ENCODE data around the gene GRIN2A. TPM values are rescaled to one million over a fixed set of nuclear protein-coding genes. Genes with fewer than 3 reads are reported as not detected.

The GRIN2A gene
- total and polyA plus RNA-seq, 2 of the 8 experiments (the other 6 are each of a cell fraction or from before 2014, with no cell fraction given), result 0.18 to 1.8 TPM

- Histone ChIP-seq H2AFZ (ENCODE audit: low read length) (no peak overlapping the region), H3K4me2 (ENCODE audit: insufficient read depth in 1 of 2, low read depth in 2 of 2, low read length in 2 of 2) (no peak overlapping the region), H3K79me2 (ENCODE audit: control insufficient read depth in 1 of 2, insufficient read depth in 2 of 2, low read length in 2 of 2) (no peaks in the 10 kb centered on the region), H3K9ac (replicated peaks in 1 of 4; ENCODE audit: extremely low read depth in 1 of 4, low read depth in 3 of 4, low read length in 3 of 4) (no peak overlapping the region), H2BK5ac (ENCODE audit: low read depth, low read length) (no peak overlapping the region), H3K9me3 (ENCODE audit: insufficient read depth in 2 of 2, low read depth in 1 of 2, low read length in 1 of 2) (no peaks in the 10 kb centered on the region), H3K4ac (replicated peaks; ENCODE audit: insufficient read length, low read depth, low read length) (no peak overlapping the region), H2BK12ac (ENCODE audit: low read depth, low read length) (no peak overlapping the region), H3K4me3 (ENCODE audit: extremely low read depth in 1 of 4, insufficient read depth in 2 of 4, low read depth in 3 of 4, low read length in 4 of 4) (no peak overlapping the region), H2BK20ac (ENCODE audit: low read length) (no peak overlapping the region), H3K4me1 (replicated peaks in 1 of 4; ENCODE audit: control insufficient read depth in 3 of 4, insufficient read depth in 4 of 4, low read length in 3 of 4) (no peaks in the 10 kb centered on the region; a peak in 2 of 7 replicates), H4K20me1 (replicated peaks in 1 of 2; ENCODE audit: control insufficient read depth in 1 of 2, insufficient read depth in 2 of 2, low read length in 2 of 2) (no peaks in the 10 kb centered on the region), H3K79me1 (ENCODE audit: low read depth, low read length) (no peaks in the 10 kb centered on the region), H3K27ac (ENCODE audit: low read depth, low read length) (no peak overlapping the region), H3K27me3 (replicated peaks in 1 of 4; ENCODE audit: control insufficient read depth in 3 of 4, extremely low read depth in 1 of 4, insufficient read depth in 3 of 4, low read length in 3 of 4) (no peaks in the 10 kb centered on the region), H2AK5ac (ENCODE audit: low read depth, low read length) (no peak overlapping the region), H3K23me2 (ENCODE audit: low read depth, low read length) (no peaks in the 10 kb centered on the region), H3K36me3 (ENCODE audit: control insufficient read depth in 2 of 4, insufficient read depth in 4 of 4, low read length in 3 of 4) (no peaks in the 10 kb centered on the region), H3K23ac (ENCODE audit: insufficient read length) (no peak overlapping the region), H2BK15ac (ENCODE audit: low read length) (no peak overlapping the region), H4K8ac (ENCODE audit: extremely low read depth, insufficient read depth, low read length) (no peak overlapping the region), H3K18ac (ENCODE audit: extremely low read depth, low read length) (no peak overlapping the region), H2BK120ac (replicated peaks; ENCODE audit: low read depth, low read length) (no peak overlapping the region), H4K5ac (ENCODE audit: insufficient read length, low read depth, low read length) (no peak overlapping the region), H3K14ac (ENCODE audit: insufficient read length) (no peak overlapping the region), H4K91ac (replicated peaks; ENCODE audit: insufficient read length, low read length) (no peak overlapping the region), H3K56ac (replicated peaks; ENCODE audit: insufficient read length, low read depth, low read length) (no peak overlapping the region)
- 74% methylated on average over 3 of the region's 3 CpGs; no CpG with 5 or more reads in 1 of the 2 experiments for WGBS, 2 experiments (ENCODE audit: extremely low coverage in 1 of 2, insufficient coverage in 1 of 2, insufficient read length in 1 of 2, insufficient replicate concordance in 2 of 2, low coverage in 1 of 2, low lambda C conversion rate in 2 of 2, missing lambda C conversion rate in 1 of 2)
- FAIRE-seq, result no peak
- CTCF ChIA-PET (ENCODE audit: partially characterized antibody), result interaction anchor here (0.5 kb wide), 1 partner anchor 580 kb away, joined by 3 read pairs; no protein-coding TSS in a partner anchor
- no peak for DNase-seq (ENCODE audit: low read depth in 1 of 2, low spot score in 2 of 2)
- POLR2A ChIA-PET (ENCODE audit: partially characterized antibody), result interaction anchor here (0.6 to 0.9 kb wide), 2 partner anchors 593 to 755 kb away, joined by 3 to 4 read pairs; partner anchors contain the start of gene HAPSTR1
Measured at GRCh38 chr16:9845661-9846361, 336.4 kb downstream of the GRIN2A start.
